NK-92 (cell line): ENCODE data around the gene CHN2.
"Not testable (repeated sequence)": the region's sequence is repeated elsewhere in the genome, so short reads cannot be mapped to it uniquely, and the experiment has no call there.

Source experiments
- DNase-seq: peaks from one replicate; lab custom pipeline; 2025; ENCODE audit not compliant: unreplicated experiment; lab: John Stamatoyannopoulos, UW

Gene CHN2

DNA sequence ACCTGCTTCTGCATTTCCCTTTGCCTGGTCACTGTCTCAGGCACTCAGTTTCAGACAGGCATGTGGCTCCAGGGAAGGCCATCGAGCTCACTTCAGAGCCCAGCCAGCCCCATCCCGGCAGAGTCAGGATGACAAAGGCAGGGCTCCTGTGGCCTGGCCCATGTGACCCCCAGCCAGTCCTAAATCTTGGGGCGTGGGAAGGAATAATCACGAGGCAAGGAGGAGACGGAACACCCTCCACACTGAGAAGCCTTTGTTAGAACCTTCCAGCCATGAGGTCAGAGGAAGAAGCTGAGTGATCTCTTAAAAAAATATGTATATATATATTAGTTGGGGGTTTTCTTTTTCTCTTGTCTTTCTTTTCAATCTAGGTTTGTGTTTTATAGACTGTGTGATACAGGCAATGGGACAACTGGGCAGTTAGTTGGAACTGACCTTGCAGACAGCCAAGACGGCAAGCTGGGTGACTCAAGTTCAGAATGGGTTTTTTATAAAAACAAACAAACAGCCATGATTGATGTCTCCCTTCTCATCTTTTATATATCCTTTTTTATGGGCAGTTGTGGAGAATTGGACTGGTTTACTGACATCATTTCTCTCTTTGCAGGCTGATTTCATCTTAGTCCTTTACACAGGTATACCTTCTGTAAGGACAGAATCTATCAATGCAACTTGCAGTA, 60.8 kb downstream of the CHN2 start:
- no peak for DNase-seq

GRCh38 chr7:29255906-29256692, 61.5 kb downstream of the CHN2 start:
- DNase-seq = no peak

GRCh38 chr7:29256693-29257002, 62.1 kb downstream of the CHN2 start:
- DNase-seq = no peak

- DNase-seq = no peak
Observed at GRCh38 chr7:29258951-29259350, 64.4 kb downstream of the CHN2 start.

DNA sequence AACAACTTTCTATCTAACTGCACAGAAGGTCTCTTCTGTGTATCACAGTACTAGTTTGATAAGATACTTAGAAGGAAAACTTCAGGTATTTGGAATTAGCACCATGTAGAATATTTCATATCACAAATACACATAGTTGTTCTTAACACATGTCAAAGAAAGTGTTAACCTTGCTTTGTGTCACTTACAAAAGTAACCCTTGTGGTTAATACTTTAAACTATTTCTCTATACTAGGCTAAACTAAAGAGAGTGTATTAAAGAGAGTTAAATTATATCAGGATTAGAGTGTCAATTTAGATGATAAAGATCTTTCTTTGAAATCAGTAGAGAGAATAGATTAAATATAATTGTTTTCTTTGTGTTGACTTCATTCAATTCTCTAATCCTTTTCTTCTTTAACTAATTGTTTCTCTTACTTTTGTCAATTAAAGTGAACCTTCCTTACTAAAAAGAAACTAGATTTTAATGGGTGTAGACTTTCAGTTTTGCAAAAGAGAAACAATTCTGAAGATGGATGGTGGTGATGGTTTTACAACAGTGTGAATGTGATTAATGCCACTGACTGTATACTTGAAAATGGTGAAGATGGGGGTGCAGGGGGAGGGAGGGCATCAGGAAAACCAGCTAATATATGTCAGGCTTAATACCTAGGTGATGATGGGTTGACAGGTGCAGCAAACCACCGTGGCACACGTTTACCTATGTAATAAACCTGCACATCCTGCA, 67.8 kb downstream of the CHN2 start:
- DNase-seq = no peak

- not testable (repeated sequence) for DNase-seq
Observed at GRCh38 chr7:29263601-29264207, 69.1 kb downstream of the CHN2 start.

DNA sequence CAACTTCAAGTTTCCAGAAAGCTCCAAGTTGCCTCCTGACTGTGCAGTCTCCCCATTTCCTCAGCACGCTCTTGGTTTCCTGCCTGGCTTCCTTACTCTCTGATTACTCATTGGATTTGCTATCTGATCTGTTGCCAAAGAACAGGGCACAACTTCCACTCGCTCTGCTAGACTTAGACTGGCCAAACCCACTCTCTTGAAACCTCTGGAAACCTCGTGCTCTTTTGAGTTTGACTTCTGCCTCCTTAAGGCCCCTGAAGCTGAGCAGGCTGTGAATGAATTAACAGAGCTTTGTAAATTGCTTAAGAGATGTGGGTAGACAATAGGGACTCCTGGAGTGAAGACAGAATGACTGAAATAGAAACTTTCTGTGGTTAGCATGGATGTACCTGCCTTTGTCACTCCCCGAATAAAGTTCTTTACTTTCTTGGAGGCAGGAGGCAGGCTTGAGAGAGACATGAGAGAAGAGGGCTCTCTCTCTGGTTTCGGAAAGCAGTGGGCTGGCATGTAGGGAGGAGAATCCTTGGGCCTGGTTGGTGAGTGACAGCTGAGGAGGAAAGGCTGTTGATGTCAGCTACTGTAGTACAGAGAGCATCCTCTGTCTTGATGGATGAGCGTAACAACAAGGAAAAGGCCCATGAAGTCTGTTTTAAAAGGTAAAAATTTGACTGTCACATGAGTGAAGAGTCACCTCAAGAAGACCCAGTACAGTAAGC, 70.8 kb downstream of the CHN2 start:
- no peak for DNase-seq

DNA sequence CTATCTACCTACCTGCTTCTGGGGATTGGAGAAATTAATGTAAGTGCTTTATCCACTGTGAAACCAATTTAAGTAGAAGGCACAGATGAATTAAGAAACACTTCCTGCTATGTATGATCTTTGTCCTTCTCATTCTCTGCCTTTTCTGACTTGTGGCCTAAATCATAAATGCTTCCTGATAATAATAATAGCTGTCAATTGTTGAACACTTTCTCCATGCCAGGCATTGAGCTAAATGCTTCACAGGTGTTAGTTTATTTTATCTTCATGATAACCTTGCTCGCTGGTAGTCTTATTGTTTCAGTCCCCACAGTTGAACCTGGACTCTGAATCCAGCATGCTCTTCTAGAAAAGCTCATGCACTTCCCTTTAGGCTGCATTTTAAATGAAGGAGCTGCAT, 75.4 kb downstream of the CHN2 start:
- DNase-seq = no peak

DNA sequence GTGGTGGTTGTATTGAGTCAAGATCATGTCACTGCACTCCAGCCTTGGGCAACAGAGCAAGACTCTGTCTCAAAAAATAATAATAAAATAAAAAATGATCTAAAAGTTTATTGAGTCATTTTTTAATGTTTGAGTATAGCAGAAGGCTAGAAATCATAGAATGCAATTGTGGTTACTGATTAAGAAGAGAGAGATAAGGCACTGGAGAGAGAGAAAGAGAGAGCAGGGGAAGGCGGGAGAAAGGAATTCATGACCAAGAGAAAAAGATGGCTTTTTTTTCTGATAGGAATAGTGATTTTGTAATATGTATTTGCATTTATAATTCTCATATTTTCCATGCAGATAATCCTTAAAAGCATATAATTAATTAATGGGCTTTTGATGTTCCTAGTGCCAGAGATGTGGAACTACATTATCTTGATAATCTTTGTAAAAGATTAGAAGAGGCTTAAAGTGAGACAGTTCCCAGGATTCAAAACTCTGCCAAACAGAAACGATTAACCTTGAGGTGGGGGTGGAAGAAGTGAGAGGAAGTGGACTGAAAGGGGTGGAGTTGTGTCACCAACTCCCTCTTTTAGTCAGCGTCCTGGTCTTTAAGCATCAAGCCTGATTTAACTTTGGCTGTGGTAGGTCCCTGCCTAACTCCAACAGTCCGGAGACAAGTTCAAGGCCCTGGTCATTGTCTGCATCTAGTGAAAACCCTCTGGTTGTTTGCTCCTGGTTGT, 76.2 kb downstream of the CHN2 start:
- no peak for DNase-seq

- no peak for DNase-seq
Observed at GRCh38 chr7:29271319-29271658, 76.7 kb downstream of the CHN2 start.

GRCh38 chr7:29272057-29272456, 77.5 kb downstream of the CHN2 start:
- no peak for DNase-seq

GRCh38 chr7:29274146-29275017, 79.8 kb downstream of the CHN2 start:
- no peak for DNase-seq

GRCh38 chr7:29275018-29275318, 80.4 kb downstream of the CHN2 start:
- no peak for DNase-seq

- DNase-seq = no peak
Observed at GRCh38 chr7:29275493-29275892, 80.9 kb downstream of the CHN2 start.

- no peak for DNase-seq
Observed at GRCh38 chr7:29276199-29276598, 81.6 kb downstream of the CHN2 start.

- no peak for DNase-seq
Observed at GRCh38 chr7:29276806-29277205, 82.2 kb downstream of the CHN2 start.

GRCh38 chr7:29277436-29278215, 83.1 kb downstream of the CHN2 start:
- DNase-seq = no peak

DNA sequence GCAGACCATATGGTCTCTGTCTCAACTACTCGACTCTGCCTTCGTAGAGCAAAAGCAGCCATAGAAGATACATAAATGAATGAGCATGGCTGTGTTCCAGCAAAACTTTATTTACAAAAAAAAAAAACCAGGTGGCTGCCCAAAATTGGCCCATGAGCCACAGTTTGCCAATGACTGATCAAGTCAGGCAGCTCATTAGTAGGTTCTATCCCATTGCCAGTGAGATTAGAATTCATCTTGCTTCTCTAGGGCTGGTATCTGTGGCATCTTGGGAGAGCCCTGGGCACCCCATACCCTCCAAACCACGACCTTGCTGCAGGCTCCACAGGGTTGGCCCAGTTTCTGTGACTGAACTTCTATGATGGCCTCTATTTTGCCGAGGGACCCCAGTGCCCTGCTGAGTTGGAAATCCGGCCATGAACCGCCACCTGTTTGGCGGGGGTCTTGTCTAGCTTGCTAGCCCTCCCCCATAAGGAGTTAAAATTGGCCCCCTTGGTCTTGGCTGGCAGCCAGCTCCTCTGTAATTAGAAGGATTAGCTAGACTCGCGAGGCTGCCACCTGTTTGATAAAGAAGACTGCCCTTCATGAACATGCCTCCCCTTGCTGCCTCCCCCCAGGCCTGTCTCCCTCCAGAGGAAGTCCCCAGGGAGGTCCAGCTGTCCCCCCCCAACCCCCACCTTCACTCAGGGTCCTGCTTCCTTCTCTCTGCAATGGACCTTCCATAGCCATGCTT, 83.9 kb downstream of the CHN2 start:
- no peak for DNase-seq
